Mesenchymal stem cell (in vitro differentiated cells and primary cell): ENCODE results near the gene WWOX.

Experiments
- DNase-seq: peaks from one replicate; pipeline ENCODE4 v3.0.0-alpha.2; 2013
- H2AFZ ChIP-seq: one replicate; pipeline ENCODE4 v1.6.1; 2013; ENCODE audit warnings: low read depth, mild to moderate bottlenecking, control low read depth, inconsistent platforms, low read length, moderate library complexity
- H2AK5ac ChIP-seq: 2 replicates; pipeline ENCODE4 v1.6.1; 2013; ENCODE audit warnings: low read length, moderate library complexity, mild to moderate bottlenecking, inconsistent platforms; ENCODE audit not compliant: severe bottlenecking
- H2BK120ac ChIP-seq: one replicate; pipeline ENCODE4 v1.6.1; 2013; ENCODE audit warnings: low read depth, mild to moderate bottlenecking, inconsistent platforms, low read length, moderate library complexity
- H2BK12ac ChIP-seq, 2 experiments: one replicate each; pipeline ENCODE4 v1.6.1; 2013; ENCODE audit warnings: inconsistent platforms in 2 of 2, low read length in 2 of 2, mild to moderate bottlenecking in 2 of 2, moderate library complexity in 2 of 2, control low read depth in 1 of 2
- H2BK15ac ChIP-seq: one replicate; pipeline ENCODE4 v1.6.1; 2013; ENCODE audit warnings: mild to moderate bottlenecking, low read depth, inconsistent platforms; ENCODE audit not compliant: poor library complexity, severe bottlenecking
- H2BK5ac ChIP-seq: 2 replicates; pipeline ENCODE4 v1.6.1; 2013; ENCODE audit warnings: low read depth, mild to moderate bottlenecking, low read length, control low read depth, inconsistent platforms; ENCODE audit not compliant: poor library complexity, severe bottlenecking
- H3K14ac ChIP-seq, 2 experiments: one replicate each; pipeline ENCODE4 v1.6.1; 2013; ENCODE audit warnings: inconsistent platforms in 2 of 2, low read length in 2 of 2, control low read depth in 1 of 2, mild to moderate bottlenecking in 1 of 2, moderate library complexity in 1 of 2
- H3K18ac ChIP-seq, 2 experiments: one replicate each; pipeline ENCODE4 v1.6.1; 2013; ENCODE audit warnings: inconsistent platforms in 2 of 2, low read length in 2 of 2, control low read depth in 1 of 2, low read depth in 1 of 2, mild to moderate bottlenecking in 1 of 2
- H3K23ac ChIP-seq, 2 experiments: one replicate each; pipeline ENCODE4 v1.6.1; 2013; ENCODE audit warnings: inconsistent platforms in 2 of 2, low read length in 2 of 2, mild to moderate bottlenecking in 2 of 2, moderate library complexity in 2 of 2, control low read depth in 1 of 2
- H3K27ac ChIP-seq: 2 replicates; pipeline ENCODE4 v1.5.1; 2013; ENCODE audit warnings: mild to moderate bottlenecking, moderate library complexity, low read length, control low read depth, inconsistent platforms; ENCODE audit not compliant: poor library complexity, severe bottlenecking
- H3K27me3 ChIP-seq, 2 experiments: 2 replicates each; pipeline versions ENCODE4 v1.6.1 to v1.7.0; 2013; ENCODE audit warnings: low read length in 2 of 2, mild to moderate bottlenecking in 2 of 2, moderate library complexity in 2 of 2, control low read depth in 1 of 2, inconsistent platforms in 1 of 2; ENCODE audit not compliant: control insufficient read depth in 1 of 2, insufficient read depth in 1 of 2
- H3K36me3 ChIP-seq, 2 experiments: 2 replicates each; pipeline versions ENCODE4 v1.6.1 to v1.7.0; 2013; ENCODE audit warnings: low read length in 2 of 2, control low read depth in 1 of 2, inconsistent platforms in 1 of 2, low read depth in 1 of 2, mild to moderate bottlenecking in 1 of 2; ENCODE audit not compliant: insufficient read depth in 2 of 2, control insufficient read depth in 1 of 2
- H3K4ac ChIP-seq, 2 experiments: one replicate each; pipeline ENCODE4 v1.6.1; 2013; ENCODE audit warnings: inconsistent platforms in 2 of 2, low read length in 2 of 2, mild to moderate bottlenecking in 2 of 2, moderate library complexity in 2 of 2, control low read depth in 1 of 2, low read depth in 1 of 2
- H3K4me1 ChIP-seq: 2 replicates; pipeline ENCODE4 v1.6.1; 2013; ENCODE audit warnings: low read depth, low read length, control low read depth; ENCODE audit not compliant: control insufficient read depth, insufficient read depth
- H3K4me2 ChIP-seq: 2 replicates; pipeline ENCODE4 v1.6.1; 2013; ENCODE audit warnings: low read length, mild to moderate bottlenecking, inconsistent platforms; ENCODE audit not compliant: poor library complexity, severe bottlenecking
- H3K4me3 ChIP-seq, 2 experiments: 2 replicates each; pipeline versions ENCODE4 v1.5.1 to v1.7.0; 2013; ENCODE audit warnings: low read length in 2 of 2, mild to moderate bottlenecking in 2 of 2, control low read depth in 1 of 2, low read depth in 1 of 2; ENCODE audit not compliant: insufficient read depth in 1 of 2
- H3K79me1 ChIP-seq: replicated peaks from 2 replicates; pipeline ENCODE4 v1.6.1; 2013; ENCODE audit warnings: mild to moderate bottlenecking, control low read depth, low read length, inconsistent platforms; ENCODE audit not compliant: poor library complexity, severe bottlenecking
- H3K9ac ChIP-seq: 2 replicates; pipeline ENCODE4 v1.7.0; 2013; ENCODE audit warnings: mild to moderate bottlenecking, low read length, moderate library complexity
- H3K9me3 ChIP-seq: 2 replicates; pipeline ENCODE4 v1.7.0; 2013; ENCODE audit warnings: mild to moderate bottlenecking, low read length; ENCODE audit not compliant: control insufficient read depth
- H4K8ac ChIP-seq: one replicate; pipeline ENCODE4 v1.6.1; 2013; ENCODE audit warnings: inconsistent platforms, mild to moderate bottlenecking, low read length, moderate library complexity
- H4K91ac ChIP-seq: one replicate; pipeline ENCODE4 v1.6.1; 2013; ENCODE audit warnings: mild to moderate bottlenecking, low read length, inconsistent platforms
- WGBS: methylation state at CpG from one replicate; pipeline ENCODE4 v1.1.7; 2013; ENCODE audit warnings: mixed read lengths; 5-methylcytosine and 5-hydroxymethylcytosine counted together

Gene WWOX

DNA sequence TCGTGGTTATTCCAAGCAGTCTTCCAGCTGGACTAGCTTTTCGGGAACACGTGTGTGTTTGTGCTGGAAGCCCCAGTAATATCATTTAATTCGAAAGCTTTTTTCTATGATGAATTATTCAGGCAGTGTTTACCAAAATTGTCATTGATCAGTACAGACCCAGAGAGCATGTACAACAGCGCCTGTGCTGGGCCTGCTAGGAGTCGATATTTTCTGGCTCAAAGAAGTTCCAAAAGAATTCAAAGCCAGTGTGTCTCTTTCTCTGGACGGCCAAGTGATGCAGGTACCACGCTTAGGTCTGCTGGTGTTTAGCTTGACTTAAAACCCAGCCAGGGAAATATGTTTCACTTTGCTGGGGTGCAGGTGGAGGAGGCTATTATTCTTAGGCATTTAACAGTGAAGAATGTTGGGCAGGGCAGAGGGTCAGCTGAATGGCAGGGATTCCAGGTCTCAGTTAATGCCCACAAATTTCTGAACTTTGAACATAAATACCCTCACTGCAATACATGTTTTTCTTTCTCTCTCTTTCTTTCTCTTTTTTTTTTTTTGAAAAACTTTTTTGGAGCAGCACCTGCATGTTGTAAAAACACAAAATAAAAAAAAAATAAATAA, 401.3 kb downstream of the WWOX start:
- Histone ChIP-seq H2AFZ (no peak overlapping the region), H3K9me3 (no peaks in the 10 kb centered on the region), H3K4me1 (peaks cover 5% of the 10 kb centered on the region), H3K14ac (no peak overlapping the region), H2BK12ac (no peak overlapping the region), H3K23ac (no peak overlapping the region), H2BK120ac (no peak overlapping the region), H2BK15ac (no peak overlapping the region), H3K4me3 (no peak overlapping the region), H2BK5ac (no peak overlapping the region), H4K91ac (no peak overlapping the region), H3K4ac (no peak overlapping the region), H2AK5ac (peak overlapping the region; percentile 70), H3K4me2 (no peak overlapping the region), H3K27ac (no peak overlapping the region), H3K27me3 (no peaks in the 10 kb centered on the region), H3K36me3 (no peaks in the 10 kb centered on the region), H3K9ac (no peak overlapping the region), H4K8ac (no peak overlapping the region), H3K79me1 (peaks cover 1% of the 10 kb centered on the region), H3K18ac (no peak overlapping the region)
- DNase-seq: no peak
- 92% methylated on average over 8 of the region's 8 CpGs for WGBS

DNA sequence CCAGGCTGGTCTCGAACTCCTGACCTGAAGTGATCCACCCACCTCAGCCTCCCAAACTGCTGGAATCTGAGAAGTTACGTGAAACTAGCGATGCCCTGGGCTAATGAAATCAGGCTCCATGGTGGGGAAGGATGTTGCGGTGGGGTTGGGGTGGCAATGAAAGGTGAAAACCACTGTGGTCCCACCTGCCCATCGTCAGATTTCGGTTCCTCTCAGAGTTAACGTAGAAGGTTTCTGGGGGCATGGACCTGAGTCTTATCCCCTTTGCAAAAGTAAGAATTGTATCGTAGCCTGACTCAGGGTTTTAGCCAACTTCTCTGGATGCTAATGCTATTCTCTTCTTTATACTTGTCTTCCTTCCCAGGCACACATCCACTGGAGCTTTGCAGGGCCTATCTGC, 402.3 kb downstream of the WWOX start:
- H3K4me1 ChIP-seq: peaks cover 9% of the 10 kb centered on the region

DNA sequence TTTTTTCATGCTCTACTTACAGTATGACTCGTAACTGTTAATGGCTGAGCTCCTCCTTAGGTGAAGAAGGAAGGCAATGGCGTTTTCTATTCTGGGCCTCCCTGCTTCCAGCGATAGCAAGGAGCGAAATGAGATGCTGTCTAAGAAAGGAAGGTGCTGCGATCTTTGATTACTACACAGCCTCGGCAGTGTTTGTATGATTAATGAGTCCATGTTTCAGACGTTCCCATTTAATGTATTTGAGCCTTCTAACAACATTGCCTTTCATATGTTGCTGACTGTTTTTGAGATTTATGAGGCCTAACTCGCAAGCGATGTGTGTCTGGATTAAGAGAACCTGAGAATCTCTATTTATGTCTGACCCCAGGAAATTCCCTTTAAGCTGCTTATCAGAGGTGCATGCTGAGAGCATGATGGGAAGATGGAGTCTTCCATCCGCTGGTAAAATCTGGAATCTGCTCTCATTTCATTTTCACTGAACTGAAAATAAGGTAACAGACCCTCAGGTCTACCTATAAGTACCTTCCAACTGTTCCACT, 403.4 kb downstream of the WWOX start:
- no peaks in the 10 kb centered on the region for H3K36me3 ChIP-seq
- DNase-seq: no peak
- no peak overlapping the region for H2AFZ ChIP-seq
- H3K4me3 ChIP-seq: no peak overlapping the region
- no peak overlapping the region for H2BK15ac ChIP-seq
- H3K79me1 ChIP-seq: peaks cover 1% of the 10 kb centered on the region
- peaks cover 10% of the 10 kb centered on the region for H3K4me1 ChIP-seq
- H2AK5ac ChIP-seq: no peak overlapping the region
- H3K23ac ChIP-seq: no peak overlapping the region
- no peak overlapping the region for H3K18ac ChIP-seq
- H4K91ac ChIP-seq: no peak overlapping the region
- no peaks in the 10 kb centered on the region for H3K27me3 ChIP-seq
- H3K27ac ChIP-seq: no peak overlapping the region
- H2BK12ac ChIP-seq: no peak overlapping the region
- H4K8ac ChIP-seq: no peak overlapping the region
- H2BK5ac ChIP-seq: no peak overlapping the region
- H3K4ac ChIP-seq: no peak overlapping the region
- no peak overlapping the region for H3K9ac ChIP-seq
- no peak overlapping the region for H3K4me2 ChIP-seq
- no peaks in the 10 kb centered on the region for H3K9me3 ChIP-seq
- 74% methylated on average over 10 of the region's 10 CpGs for WGBS
- no peak overlapping the region for H2BK120ac ChIP-seq
- no peak overlapping the region for H3K14ac ChIP-seq

More for the DNA sequence above, 402.3 kb downstream of the WWOX start:
- Histone ChIP-seq H3K79me1 (peaks cover 1% of the 10 kb centered on the region), H2BK120ac (no peak overlapping the region), H2AFZ (no peak overlapping the region), H3K23ac (no peak overlapping the region), H3K4me3 (no peak overlapping the region), H2BK5ac (no peak overlapping the region), H3K14ac (no peak overlapping the region), H3K36me3 (no peaks in the 10 kb centered on the region), H3K27me3 (no peaks in the 10 kb centered on the region), H3K27ac (no peak overlapping the region), H4K8ac (no peak overlapping the region), H3K18ac (no peak overlapping the region), H3K9me3 (no peaks in the 10 kb centered on the region), H2AK5ac (no peak overlapping the region), H3K4ac (no peak overlapping the region), H3K4me2 (no peak overlapping the region), H4K91ac (no peak overlapping the region), H3K9ac (no peak overlapping the region), H2BK12ac (no peak overlapping the region), H2BK15ac (no peak overlapping the region)
- WGBS: 97% methylated on average over 8 of the region's 8 CpGs
- DNase-seq: no peak

DNA sequence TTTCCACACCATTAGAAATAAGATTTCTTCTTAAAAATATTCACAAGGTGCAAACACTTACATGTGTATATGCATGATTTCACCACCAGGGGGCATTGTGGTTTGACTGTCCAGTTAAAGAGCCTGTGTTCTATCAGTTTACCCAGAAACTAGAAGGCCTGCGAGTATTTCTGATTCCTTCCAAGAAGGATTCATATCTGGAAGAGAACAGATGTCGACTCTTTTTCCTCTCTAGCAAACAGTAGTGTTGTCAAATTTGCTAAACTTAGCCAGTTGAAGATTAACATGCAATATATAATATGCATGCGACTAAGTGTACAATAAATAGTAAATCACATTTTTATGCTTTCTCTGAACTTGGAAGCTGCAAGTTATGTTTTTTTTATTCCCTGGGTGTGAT, 404.1 kb downstream of the WWOX start:
- DNase-seq: peak; percentile 71
- Histone ChIP-seq H3K23ac (no peak overlapping the region), H3K79me1 (peaks cover 1% of the 10 kb centered on the region), H4K91ac (no peak overlapping the region), H4K8ac (no peak overlapping the region), H2BK5ac (no peak overlapping the region), H3K36me3 (no peaks in the 10 kb centered on the region), H2BK120ac (no peak overlapping the region), H3K9ac (peak overlapping the region; percentile 88), H3K4ac (no peak overlapping the region), H3K4me1 (peaks cover 10% of the 10 kb centered on the region), H2AFZ (no peak overlapping the region), H2BK12ac (no peak overlapping the region), H2AK5ac (no peak overlapping the region), H3K14ac (no peak overlapping the region), H2BK15ac (no peak overlapping the region), H3K4me2 (no peak overlapping the region), H3K9me3 (no peaks in the 10 kb centered on the region), H3K27me3 (no peaks in the 10 kb centered on the region), H3K27ac (no peak overlapping the region), H3K4me3 (no peak overlapping the region), H3K18ac (no peak overlapping the region)
- WGBS: 18% methylated on average over 2 of the region's 3 CpGs
